ENCODE measurements around the gene MAP2K6.

Gene MAP2K6

DNA sequence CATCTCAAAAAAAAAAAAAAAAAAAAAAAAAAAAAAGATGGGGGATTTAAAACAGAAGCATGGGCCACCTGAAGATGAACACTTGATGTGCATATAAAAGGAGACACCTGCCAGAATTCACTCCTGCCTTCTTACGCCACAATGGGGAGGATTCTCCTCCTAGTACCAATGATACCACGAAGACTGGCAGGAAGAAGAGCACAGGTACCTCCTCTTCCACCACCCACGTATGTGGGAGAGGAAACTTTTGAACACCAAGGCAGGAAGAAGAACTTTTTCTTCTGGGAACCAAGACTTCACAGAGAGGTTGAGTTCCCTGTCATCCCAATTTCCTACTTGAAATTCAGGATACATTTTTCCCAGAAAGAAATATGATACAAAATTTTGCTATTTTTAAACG is 2.7 kb upstream of the MAP2K6 start:
- H3K4me2 ChIP-seq: no peak overlapping the region
- H4K20me1 ChIP-seq (ENCODE audit: insufficient read depth): no peaks in the 10 kb centered on the region
- H3K36me3 ChIP-seq (ENCODE audit: insufficient read depth): no peaks in the 10 kb centered on the region
- H3K4me3 ChIP-seq (IDR thresholded peaks at IDR 0.05; ENCODE audit: insufficient read depth, low read depth, low read length): no peak overlapping the region
- no peak overlapping the region for H3K9ac ChIP-seq
- H3K4me1 ChIP-seq (ENCODE audit: low read depth, poor library complexity, severe bottlenecking): peaks cover 15% of the 10 kb centered on the region
- H3K27me3 ChIP-seq (ENCODE audit: insufficient read depth, low read depth): no peaks in the 10 kb centered on the region
- TF ChIP-seq, protein P1, sequence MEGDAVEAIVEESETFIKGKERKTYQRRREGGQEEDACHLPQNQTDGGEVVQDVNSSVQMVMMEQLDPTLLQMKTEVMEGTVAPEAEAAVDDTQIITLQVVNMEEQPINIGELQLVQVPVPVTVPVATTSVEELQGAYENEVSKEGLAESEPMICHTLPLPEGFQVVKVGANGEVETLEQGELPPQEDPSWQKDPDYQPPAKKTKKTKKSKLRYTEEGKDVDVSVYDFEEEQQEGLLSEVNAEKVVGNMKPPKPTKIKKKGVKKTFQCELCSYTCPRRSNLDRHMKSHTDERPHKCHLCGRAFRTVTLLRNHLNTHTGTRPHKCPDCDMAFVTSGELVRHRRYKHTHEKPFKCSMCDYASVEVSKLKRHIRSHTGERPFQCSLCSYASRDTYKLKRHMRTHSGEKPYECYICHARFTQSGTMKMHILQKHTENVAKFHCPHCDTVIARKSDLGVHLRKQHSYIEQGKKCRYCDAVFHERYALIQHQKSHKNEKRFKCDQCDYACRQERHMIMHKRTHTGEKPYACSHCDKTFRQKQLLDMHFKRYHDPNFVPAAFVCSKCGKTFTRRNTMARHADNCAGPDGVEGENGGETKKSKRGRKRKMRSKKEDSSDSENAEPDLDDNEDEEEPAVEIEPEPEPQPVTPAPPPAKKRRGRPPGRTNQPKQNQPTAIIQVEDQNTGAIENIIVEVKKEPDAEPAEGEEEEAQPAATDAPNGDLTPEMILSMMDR (conservative IDR thresholded peaks at IDR 0.05; ENCODE audit: low read depth, low read length): no peak
- no peaks in the 10 kb centered on the region for H3K79me2 ChIP-seq (ENCODE audit: insufficient read depth, low read depth)
- no peak overlapping the region for H3K27ac ChIP-seq
- H2AFZ ChIP-seq (ENCODE audit: low read depth): no peak overlapping the region

DNA sequence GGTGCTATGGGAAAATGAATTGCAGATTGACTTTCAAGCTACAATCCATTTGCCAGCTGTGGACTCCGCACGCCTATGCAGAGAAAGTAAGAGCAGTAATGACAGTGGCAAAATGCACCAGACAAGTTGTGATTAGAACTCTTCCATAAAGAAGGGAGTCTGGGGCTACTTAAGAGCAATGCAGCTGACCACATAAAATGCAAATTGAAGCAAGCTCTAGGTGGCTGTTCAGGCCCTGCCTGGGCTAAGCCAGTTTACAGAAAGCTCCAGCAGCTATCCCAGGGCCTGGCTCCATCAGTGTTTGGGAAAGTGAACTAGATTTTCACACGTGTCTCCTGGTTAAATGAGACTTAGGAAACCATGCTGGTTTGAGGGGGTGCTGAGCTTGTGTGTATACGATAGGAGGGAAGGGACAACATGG is 2.2 kb upstream of the MAP2K6 start:
- Histone ChIP-seq H4K20me1 (ENCODE audit: insufficient read depth) (no peaks in the 10 kb centered on the region), H3K4me2 (no peak overlapping the region), H3K9ac (no peak overlapping the region), H3K4me3 (IDR thresholded peaks at IDR 0.05; ENCODE audit: insufficient read depth, low read depth, low read length) (no peak overlapping the region), H3K27ac (no peak overlapping the region), H3K27me3 (ENCODE audit: insufficient read depth, low read depth) (no peaks in the 10 kb centered on the region), H2AFZ (ENCODE audit: low read depth) (no peak overlapping the region), H3K36me3 (ENCODE audit: insufficient read depth) (no peaks in the 10 kb centered on the region), H3K4me1 (ENCODE audit: low read depth, poor library complexity, severe bottlenecking) (peaks cover 16% of the 10 kb centered on the region), H3K79me2 (ENCODE audit: insufficient read depth, low read depth) (no peaks in the 10 kb centered on the region)
- TF ChIP-seq, protein P1 (conservative IDR thresholded peaks at IDR 0.05; ENCODE audit: low read depth, low read length): no peak

DNA sequence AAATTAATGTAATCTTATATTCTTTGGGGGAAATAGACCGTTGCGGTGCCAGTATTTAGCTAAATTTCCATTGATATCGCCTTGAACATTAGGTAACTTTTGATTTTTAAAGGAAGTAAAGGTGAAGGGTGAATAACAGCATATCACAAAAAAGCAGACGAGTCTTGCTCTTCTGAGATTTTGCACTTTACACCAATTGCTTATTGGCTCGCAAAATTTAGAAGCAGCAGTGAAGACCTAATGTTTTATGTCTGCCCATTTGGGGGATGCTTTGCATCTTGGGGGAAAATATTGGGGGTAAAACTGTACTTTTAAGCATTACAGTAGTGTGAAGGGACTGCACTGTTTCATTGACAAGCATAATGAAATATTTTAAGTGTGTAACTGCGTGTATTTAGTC is 934 bp downstream of the MAP2K6 start:
- peak overlapping the region; percentile 63; the same call in 1 of the 2 replicates for H3K9ac ChIP-seq
- peak overlapping the region; percentile 45; the same call in 1 of the 2 replicates for H3K27ac ChIP-seq
- H3K36me3 ChIP-seq (ENCODE audit: insufficient read depth): no peaks in the 10 kb centered on the region
- no peaks in the 10 kb centered on the region for H3K27me3 ChIP-seq (ENCODE audit: insufficient read depth, low read depth)
- H3K4me3 ChIP-seq (IDR thresholded peaks at IDR 0.05; ENCODE audit: insufficient read depth, low read depth, low read length): peak overlapping the region; percentile 53
- H3K4me2 ChIP-seq: peak overlapping the region; percentile 84
- peak overlapping the region; percentile 85 for H2AFZ ChIP-seq (ENCODE audit: low read depth)
- peaks cover 16% of the 10 kb centered on the region for H3K4me1 ChIP-seq (ENCODE audit: low read depth, poor library complexity, severe bottlenecking)
- TF ChIP-seq, protein P1 (conservative IDR thresholded peaks at IDR 0.05; ENCODE audit: low read depth, low read length): no peak
- no peaks in the 10 kb centered on the region for H4K20me1 ChIP-seq (ENCODE audit: insufficient read depth)
- H3K79me2 ChIP-seq (ENCODE audit: insufficient read depth, low read depth): no peaks in the 10 kb centered on the region

DNA sequence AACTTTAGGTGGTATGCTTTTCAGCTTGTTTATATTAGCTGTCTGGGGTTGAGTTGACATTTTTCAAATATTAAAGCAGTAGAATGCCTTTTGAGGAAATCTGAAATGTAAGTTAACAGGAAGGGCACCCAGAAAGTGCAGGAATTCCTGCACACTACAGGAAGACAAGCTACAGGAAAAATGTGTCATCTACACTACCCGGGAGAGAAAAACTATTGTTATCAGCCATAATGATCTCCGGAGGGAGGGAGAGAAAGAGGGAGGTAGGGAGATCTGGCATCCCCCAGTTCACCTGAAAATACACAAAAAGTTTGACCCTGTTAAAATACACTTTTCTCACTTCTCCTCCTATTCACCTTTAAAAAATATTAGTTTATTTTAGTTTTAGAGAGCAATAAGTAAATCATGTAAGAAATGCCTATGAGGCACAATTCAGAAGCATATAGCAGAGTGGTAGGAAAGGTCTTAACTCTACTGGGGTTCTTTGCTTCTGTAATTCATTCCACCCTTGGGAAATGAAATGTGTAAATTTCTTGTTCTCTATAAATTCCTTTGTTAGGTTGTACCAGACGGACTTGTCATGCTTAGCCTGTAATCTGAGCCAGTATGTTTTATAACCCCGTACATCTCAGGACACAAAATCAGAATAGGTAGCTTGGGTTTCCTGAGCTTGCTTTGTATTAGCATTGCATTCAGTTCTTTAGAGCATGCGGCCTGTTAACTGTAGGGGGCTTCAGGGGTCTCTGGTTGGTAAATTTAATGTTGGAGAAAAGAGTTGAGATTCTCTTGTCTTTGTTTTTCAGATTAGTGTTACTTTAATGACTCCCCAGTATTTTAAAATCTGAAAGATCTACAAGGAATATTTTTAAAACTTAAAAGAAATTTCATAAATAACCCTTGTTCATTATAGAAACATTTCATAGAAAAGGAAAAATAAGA is 3.3 kb downstream of the MAP2K6 start:
- H2AFZ ChIP-seq (ENCODE audit: low read depth): no peak overlapping the region
- no peak overlapping the region for H3K9ac ChIP-seq

More for the DNA sequence above, 3.3 kb downstream of the MAP2K6 start:
- no peak overlapping the region for H3K27ac ChIP-seq
- no peak overlapping the region for H3K4me2 ChIP-seq
- H3K36me3 ChIP-seq (ENCODE audit: insufficient read depth): no peaks in the 10 kb centered on the region
- H3K4me3 ChIP-seq (IDR thresholded peaks at IDR 0.05; ENCODE audit: insufficient read depth, low read depth, low read length): no peak overlapping the region
- no peaks in the 10 kb centered on the region for H4K20me1 ChIP-seq (ENCODE audit: insufficient read depth)
- no peaks in the 10 kb centered on the region for H3K27me3 ChIP-seq (ENCODE audit: insufficient read depth, low read depth)
- H3K79me2 ChIP-seq (ENCODE audit: insufficient read depth, low read depth): no peaks in the 10 kb centered on the region
- TF ChIP-seq, protein P1 (conservative IDR thresholded peaks at IDR 0.05; ENCODE audit: low read depth, low read length): no peak
- H3K4me1 ChIP-seq (ENCODE audit: low read depth, poor library complexity, severe bottlenecking): peaks cover 16% of the 10 kb centered on the region
